WERI-Rb-1 (cell line): ENCODE measurements around the gene NDST4.
A peak's percentile ranks its signal among the peaks of the same experiment; 100 is the strongest.

Experiments used
- DNase-seq: peaks from one replicate; pipeline ENCODE4 v3.0.0-alpha.2; 2020
- H3K27ac ChIP-seq: fragments of 250-450 bp; sonication (Bioruptor Pico); 2 replicates; pipeline ENCODE4 v1.5.1; 2020; ENCODE audit warnings: mild to moderate bottlenecking, moderate library complexity
- H3K27me3 ChIP-seq: fragments of 250-450 bp; sonication (Bioruptor Pico); 2 replicates; pipeline ENCODE4 v1.5.1; 2021; ENCODE audit warnings: mild to moderate bottlenecking, low read depth, moderate library complexity; ENCODE audit not compliant: insufficient read depth, severe bottlenecking
- H3K36me3 ChIP-seq: fragments of 250-450 bp; sonication (Bioruptor Pico); 2 replicates; pipeline ENCODE4 v1.5.1; 2020; ENCODE audit warnings: mild to moderate bottlenecking, moderate library complexity
- H3K4me3 ChIP-seq: 2 replicates; pipeline ENCODE4 v1.5.1; 2011; ENCODE audit warnings: low read depth, mild to moderate bottlenecking, control low read depth, low read length
- H3K9me3 ChIP-seq: fragments of 250-450 bp; sonication (Bioruptor Pico); 2 replicates; pipeline ENCODE4 v1.5.1; 2021; ENCODE audit warnings: mild to moderate bottlenecking, moderate library complexity; ENCODE audit not compliant: severe bottlenecking
- CTCF ChIP-seq: IDR thresholded peaks from 2 replicates; pipeline ENCODE4 v1.5.1; 2011; ENCODE audit warnings: low read depth, mild to moderate bottlenecking, control low read depth, inconsistent platforms, low read length

The NDST4 gene

GRCh38 chr4:114945616-114946015 is 167.8 kb downstream of the NDST4 start:
- peaks cover 5% of the 10 kb centered on the region for H3K9me3 ChIP-seq
- no peak for TF ChIP-seq CTCF
- H3K27me3 ChIP-seq, result no peaks in the 10 kb centered on the region
- no peak overlapping the region for H3K4me3 ChIP-seq
- H3K36me3 ChIP-seq, result no peaks in the 10 kb centered on the region
- no peak overlapping the region for H3K27ac ChIP-seq
- no peak for DNase-seq

GRCh38 chr4:114941503-114941902 is 171.9 kb downstream of the NDST4 start:
- TF ChIP-seq CTCF, result no peak
- H3K4me3 ChIP-seq, result no peak overlapping the region
- peaks cover 5% of the 10 kb centered on the region for H3K9me3 ChIP-seq
- H3K27me3 ChIP-seq, result no peaks in the 10 kb centered on the region
- no peak for DNase-seq
- H3K27ac ChIP-seq, result no peak overlapping the region
- no peaks in the 10 kb centered on the region for H3K36me3 ChIP-seq

- TF ChIP-seq CTCF, result no peak
- Histone ChIP-seq H3K9me3 (no peaks in the 10 kb centered on the region), H3K27ac (no peak overlapping the region), H3K27me3 (no peaks in the 10 kb centered on the region), H3K4me3 (no peak overlapping the region), H3K36me3 (no peaks in the 10 kb centered on the region)
- no peak for DNase-seq
These were observed 185.5 kb downstream of the NDST4 start for GRCh38 chr4:114927881-114928280.

- TF ChIP-seq CTCF, result no peak
- Histone ChIP-seq H3K27ac (no peak overlapping the region), H3K4me3 (no peak overlapping the region), H3K36me3 (no peaks in the 10 kb centered on the region), H3K27me3 (no peaks in the 10 kb centered on the region), H3K9me3 (no peaks in the 10 kb centered on the region)
- DNase-seq, result no peak
These were observed 186.8 kb downstream of the NDST4 start for GRCh38 chr4:114926583-114926982.

GRCh38 chr4:114924311-114924710 is 189.1 kb downstream of the NDST4 start:
- Histone ChIP-seq H3K27me3 (no peaks in the 10 kb centered on the region), H3K36me3 (no peaks in the 10 kb centered on the region), H3K27ac (no peak overlapping the region; the same call in 1 of the 2 replicates), H3K9me3 (no peaks in the 10 kb centered on the region), H3K4me3 (no peak overlapping the region)
- TF ChIP-seq CTCF, result no peak
- peak; percentile 30 for DNase-seq

GRCh38 chr4:114922592-114922933 is 190.9 kb downstream of the NDST4 start:
- no peak overlapping the region for H3K4me3 ChIP-seq
- no peak for DNase-seq
- H3K27me3 ChIP-seq, result no peaks in the 10 kb centered on the region

More at GRCh38 chr4:114922592-114922933, 190.9 kb downstream of the NDST4 start:
- Histone ChIP-seq H3K9me3 (no peaks in the 10 kb centered on the region), H3K36me3 (no peaks in the 10 kb centered on the region), H3K27ac (no peak overlapping the region)
- no peak for TF ChIP-seq CTCF
